Measurements from ENCODE around the gene MAN2B2.

The MAN2B2 gene

GRCh38 chr4:6555519-6555918 lies 19.5 kb upstream of the MAN2B2 start:
- ATAC-seq = no peak
- TF ChIP-seq ZNF70 (CRISPR knock-in tag; IDR thresholded peaks at IDR 0.05) (no peak), CSDC2 (CRISPR knock-in tag; IDR thresholded peaks at IDR 0.05) (no peak), ZFP30 (CRISPR knock-in tag; IDR thresholded peaks at IDR 0.05) (no peak), PPARA (CRISPR knock-in tag; IDR thresholded peaks at IDR 0.05; ENCODE audit: borderline replicate concordance) (no peak), RARB (CRISPR knock-in tag; IDR thresholded peaks at IDR 0.05) (no peak), CREB5 (CRISPR knock-in tag; IDR thresholded peaks at IDR 0.05; ENCODE audit: low read depth) (no peak), GLIS3 (CRISPR knock-in tag; IDR thresholded peaks at IDR 0.05) (no peak), ZNF8 (CRISPR knock-in tag; IDR thresholded peaks at IDR 0.05) (no peak), OSR1 (CRISPR knock-in tag; IDR thresholded peaks at IDR 0.05) (no peak), TOX (CRISPR knock-in tag; IDR thresholded peaks at IDR 0.05; ENCODE audit: borderline replicate concordance) (no peak), POU6F1 (CRISPR knock-in tag; IDR thresholded peaks at IDR 0.05; ENCODE audit: borderline replicate concordance, low read depth) (no peak), ZFP3 (CRISPR knock-in tag; IDR thresholded peaks at IDR 0.05) (no peak), ZC3H10 (CRISPR knock-in tag; IDR thresholded peaks at IDR 0.05) (no peak), ZNF565 (CRISPR knock-in tag; conservative IDR thresholded peaks at IDR 0.05; ENCODE audit: low read depth) (no peak), BACH2 (CRISPR knock-in tag; IDR thresholded peaks at IDR 0.05; ENCODE audit: borderline replicate concordance) (no peak), ARNTL (CRISPR knock-in tag; IDR thresholded peaks at IDR 0.05; ENCODE audit: borderline replicate concordance, low read depth) (no peak), SNAI2 (CRISPR knock-in tag; IDR thresholded peaks at IDR 0.05) (no peak)

GRCh38 chr4:6556263-6556662 lies 18.7 kb upstream of the MAN2B2 start:
- ATAC-seq = no peak
- TF ChIP-seq ISL1 (CRISPR knock-in tag; IDR thresholded peaks at IDR 0.05) (no peak), RARB (CRISPR knock-in tag; IDR thresholded peaks at IDR 0.05) (no peak), POU6F1 (CRISPR knock-in tag; IDR thresholded peaks at IDR 0.05; ENCODE audit: borderline replicate concordance, low read depth) (no peak), CREB5 (CRISPR knock-in tag; IDR thresholded peaks at IDR 0.05; ENCODE audit: low read depth) (no peak), ZFP3 (CRISPR knock-in tag; IDR thresholded peaks at IDR 0.05) (no peak), TOX (CRISPR knock-in tag; IDR thresholded peaks at IDR 0.05; ENCODE audit: borderline replicate concordance) (no peak), CSDC2 (CRISPR knock-in tag; IDR thresholded peaks at IDR 0.05) (no peak), GLIS3 (CRISPR knock-in tag; IDR thresholded peaks at IDR 0.05) (no peak), OSR1 (CRISPR knock-in tag; IDR thresholded peaks at IDR 0.05) (no peak), CSRNP3 (CRISPR knock-in tag; IDR thresholded peaks at IDR 0.05) (no peak), ARNTL (CRISPR knock-in tag; IDR thresholded peaks at IDR 0.05; ENCODE audit: borderline replicate concordance, low read depth) (no peak), PATZ1 (CRISPR knock-in tag; IDR thresholded peaks at IDR 0.05; ENCODE audit: borderline replicate concordance) (no peak), PPARA (CRISPR knock-in tag; IDR thresholded peaks at IDR 0.05; ENCODE audit: borderline replicate concordance) (no peak)

- ATAC-seq = no peak
- TF ChIP-seq ZFP30 (CRISPR knock-in tag; IDR thresholded peaks at IDR 0.05) (no peak), CSRNP3 (CRISPR knock-in tag; IDR thresholded peaks at IDR 0.05) (no peak), PATZ1 (CRISPR knock-in tag; IDR thresholded peaks at IDR 0.05; ENCODE audit: borderline replicate concordance) (no peak), PPARA (CRISPR knock-in tag; IDR thresholded peaks at IDR 0.05; ENCODE audit: borderline replicate concordance) (no peak), ZNF565 (CRISPR knock-in tag; conservative IDR thresholded peaks at IDR 0.05; ENCODE audit: low read depth) (no peak), ESRRG (CRISPR knock-in tag; IDR thresholded peaks at IDR 0.05) (no peak), OSR1 (CRISPR knock-in tag; IDR thresholded peaks at IDR 0.05) (no peak), TOX (CRISPR knock-in tag; IDR thresholded peaks at IDR 0.05; ENCODE audit: borderline replicate concordance) (no peak), TCF4 (CRISPR knock-in tag; IDR thresholded peaks at IDR 0.05; ENCODE audit: borderline replicate concordance) (no peak), ZC3H10 (CRISPR knock-in tag; IDR thresholded peaks at IDR 0.05) (no peak)
These were observed 17.8 kb upstream of the MAN2B2 start for GRCh38 chr4:6557185-6557584.

Data from SK-N-SH treated with all-trans-retinoic acid at 6 μM for 48 hours (cell line).